Glomerular endothelial cell (primary cell): ENCODE results near the gene CHRNA9. TPM values are rescaled to one million over a fixed set of nuclear protein-coding genes. Genes with fewer than 3 reads are reported as not detected.

ENCODE experiments used
- DNase-seq: peaks from one replicate; pipeline ENCODE4 v3.0.0-alpha.2; 2011; ENCODE audit warnings: low read depth, low spot score; ENCODE audit errors: extremely low read depth
- total RNA-seq: library from RNA; depleted of rRNA; stranded (reverse); fragments of >200 nt; gene quantifications from 2 replicates; pipeline ENCODE4 v1.2.3, GENCODE V29; 2015

Gene CHRNA9
- total RNA-seq, 1 donor from 2014 or later, result not detected

- no peak for DNase-seq
Observed at GRCh38 chr4:40333921-40334352, 1.2 kb upstream of the CHRNA9 start.

GRCh38 chr4:40335525-40335894 is 377 bp downstream of the CHRNA9 start:
- DNase-seq, result no peak

GRCh38 chr4:40337051-40337450 is 1.9 kb downstream of the CHRNA9 start:
- no peak for DNase-seq

- DNase-seq, result no peak
Observed at GRCh38 chr4:40337523-40337922, 2.4 kb downstream of the CHRNA9 start.

- no peak for DNase-seq
Observed at GRCh38 chr4:40340030-40340429, 4.9 kb downstream of the CHRNA9 start.

- no peak for DNase-seq
Observed at GRCh38 chr4:40347472-40347871, 12.3 kb downstream of the CHRNA9 start.

GRCh38 chr4:40348000-40348399 is 12.9 kb downstream of the CHRNA9 start:
- no peak for DNase-seq

GRCh38 chr4:40349561-40350198 is 14.5 kb downstream of the CHRNA9 start:
- DNase-seq, result no peak

- no peak for DNase-seq
Observed at GRCh38 chr4:40350627-40351227, 15.6 kb downstream of the CHRNA9 start.

GRCh38 chr4:40354158-40354557 is 19.0 kb downstream of the CHRNA9 start:
- DNase-seq, result no peak

GRCh38 chr4:40355131-40355530 is 20.0 kb downstream of the CHRNA9 start:
- no peak for DNase-seq

GRCh38 chr4:40357738-40358137 is 22.6 kb downstream of the CHRNA9 start:
- no peak for DNase-seq

- DNase-seq, result no peak
Observed at GRCh38 chr4:40361338-40361737, 26.2 kb downstream of the CHRNA9 start.

- DNase-seq, result no peak
Observed at GRCh38 chr4:40363382-40363920, 28.3 kb downstream of the CHRNA9 start.

GRCh38 chr4:40363945-40364344 is 28.8 kb downstream of the CHRNA9 start:
- DNase-seq, result no peak

GRCh38 chr4:40365766-40366165 is 30.6 kb downstream of the CHRNA9 start:
- no peak for DNase-seq

GRCh38 chr4:40367451-40367850 is 32.3 kb downstream of the CHRNA9 start:
- no peak for DNase-seq

- no peak for DNase-seq
Observed at GRCh38 chr4:40369437-40370274, 34.5 kb downstream of the CHRNA9 start.

GRCh38 chr4:40372651-40373050 is 37.5 kb downstream of the CHRNA9 start:
- no peak for DNase-seq

GRCh38 chr4:40373636-40374035 is 38.5 kb downstream of the CHRNA9 start:
- DNase-seq, result no peak

- DNase-seq, result no peak
Observed at GRCh38 chr4:40375095-40375494, 40.0 kb downstream of the CHRNA9 start.

- DNase-seq, result no peak
Observed at GRCh38 chr4:40375620-40376019, 40.5 kb downstream of the CHRNA9 start.
